GM19043 (cell line): ENCODE results near the gene PTPRC.

Experiments
- ATAC-seq: cut with Tn5 transposase; IDR thresholded peaks from one replicate; pipeline ENCODE4 v1.9.1; 2021; ENCODE audit warnings: low read depth; ENCODE audit not compliant: unreplicated experiment

Gene PTPRC

GRCh38 chr1:198641501-198641900, 2.7 kb downstream of the PTPRC start:
- peak; percentile 45 for ATAC-seq

- ATAC-seq: no peak
Observed at GRCh38 chr1:198641966-198642668, 3.3 kb downstream of the PTPRC start.

- no peak for ATAC-seq
Observed at GRCh38 chr1:198642983-198643382, 4.1 kb downstream of the PTPRC start.

GRCh38 chr1:198643808-198644207, 5.0 kb downstream of the PTPRC start:
- ATAC-seq: no peak

GRCh38 chr1:198647055-198647454, 8.2 kb downstream of the PTPRC start:
- ATAC-seq: no peak

GRCh38 chr1:198648592-198648991, 9.8 kb downstream of the PTPRC start:
- no peak for ATAC-seq

GRCh38 chr1:198649232-198649967, 10.6 kb downstream of the PTPRC start:
- ATAC-seq: peak; percentile 8

GRCh38 chr1:198649968-198650338, 11.1 kb downstream of the PTPRC start:
- peak; percentile 41 for ATAC-seq

- ATAC-seq: no peak
Observed at GRCh38 chr1:198650506-198650905, 11.7 kb downstream of the PTPRC start.

- ATAC-seq: peak; percentile 37
Observed at GRCh38 chr1:198651650-198652400, 13.0 kb downstream of the PTPRC start.

GRCh38 chr1:198653808-198654413, 15.1 kb downstream of the PTPRC start:
- no peak for ATAC-seq

GRCh38 chr1:198655459-198656121, 16.8 kb downstream of the PTPRC start:
- ATAC-seq: no peak

GRCh38 chr1:198656500-198656932, 17.7 kb downstream of the PTPRC start:
- ATAC-seq: no peak

- peak; percentile 37 for ATAC-seq
Observed at GRCh38 chr1:198657550-198658064, 18.8 kb downstream of the PTPRC start.

GRCh38 chr1:198660341-198661261, 21.8 kb downstream of the PTPRC start:
- ATAC-seq: peak; percentile 42

- ATAC-seq: no peak
Observed at GRCh38 chr1:198662821-198663220, 24.0 kb downstream of the PTPRC start.

GRCh38 chr1:198664068-198664788, 25.4 kb downstream of the PTPRC start:
- ATAC-seq: no peak

GRCh38 chr1:198667186-198667585, 28.3 kb downstream of the PTPRC start:
- ATAC-seq: no peak
